Pancreas (tissue), 10 donors: ENCODE results near the gene CLTCL1. TPM values are rescaled to one million over a fixed set of nuclear protein-coding genes. Genes with fewer than 3 reads are reported as not detected.

Source experiments
- ATAC-seq, 4 donors: fragments of 200-7000 bp; cut with Tn5 transposase; one replicate each; pipeline versions ENCODE4 v1.8.0 to v1.9.1; 2020; ENCODE audit warnings: mild to moderate bottlenecking in 4 of 4, moderate library complexity in 4 of 4
- DNase-seq, 6 donors: peaks; one replicate each; pipeline ENCODE4 v3.0.0-alpha.2; 2020
- FAIRE-seq: peaks from 2 replicates; lab custom pipeline; 2012; peaks lifted over from hg19 to GRCh38; lab: Jason Lieb, UNC
- H3K27ac ChIP-seq, 4 donors: fragments of 200-600 bp; sonication (generic); 1 replicate in 3 of 4; 2 replicates in 1 of 4; pipeline versions ENCODE4 v1.5.0 to v1.8.0; 2020
- H3K27me3 ChIP-seq, 4 donors: fragments of 200-600 bp; one replicate each; pipeline ENCODE4 v1.8.0; 2021
- H3K36me3 ChIP-seq, 3 donors: fragments of 200-600 bp; sonication (generic) in 1 of 3; one replicate each; pipeline versions ENCODE4 v1.5.0 to v1.8.0; 2020 to 2021
- H3K4me1 ChIP-seq, 3 donors: fragments of 200-600 bp; one replicate each; pipeline ENCODE4 v1.8.0; 2021
- H3K4me3 ChIP-seq, 4 donors: fragments of 200-600 bp; sonication (generic) in 2 of 4; one replicate each; pipeline versions ENCODE4 v1.5.0 to v1.8.0; 2020 to 2021
- H3K9me3 ChIP-seq, 4 donors: fragments of 200-600 bp; one replicate each; pipeline ENCODE4 v1.8.0; 2021
- CTCF ChIP-seq, 4 donors: fragments of 200-600 bp; sonication (generic) in 3 of 4; IDR thresholded peaks; one replicate each; pipeline versions ENCODE4 v1.5.0 to v1.8.0; 2021; ENCODE audit warnings: antibody characterized with exemption in 4 of 4
- WGBS, 2 donors: extraction: QIAGEN DNeasy Blood & Tissue Kit; methylation state at CpG; one replicate each; pipeline ENCODE4 v1.1.7; 2013; 5-methylcytosine and 5-hydroxymethylcytosine counted together
- intact Hi-C, 3 donors: fragments of 100-400 bp; cut with DNase I; formaldehyde crosslinking; loops; one replicate each; pipeline versions ENCODE4 v1.11.1 to v1.14.2; 2022
- polyA plus RNA-seq, 2 donors: library from polyadenylated mRNA; stranded (reverse); fragments of 200-250 nt; gene quantifications; one replicate each; pipeline ENCODE4 v1.2.3, GENCODE V29; 2013
- total RNA-seq, 6 donors: library from RNA; stranded (reverse); fragmentation: NEBNext Ultra II Directional in 4 of 6; extraction: Animal tissue kit (Norgen Biotek cat#: 25700) in 4 of 6; gene quantifications; one replicate each; pipeline versions ENCODE4 v1.2.1 to v1.2.4, GENCODE V29; 2021 to 2023
- donor health status: healthy with polysubstance abuse.
- donor health status: DM: no; HTN: no; CAD: no; lungs with moderate emphysema.
- donor health status: DM: no; HTN: no; CAD: no.
- donor health status: control.
- donor health status: control.
- donor health status: Bipolar disorder and iron deficiency.
- donor health status: DM: yes; HTN: yes; CAD: no.
- donor health status: DM: no; HTN: no; CAD: no.
- donor health status: DM: no; HTN: no; CAD: no.
- donor health status: DM: yes; HTN: yes; CAD: no.

Gene CLTCL1
- total and polyA plus RNA-seq, 8 donors, result 1.7 to 6.4 (median 2.2) TPM

- no peak overlapping the region for H3K27ac ChIP-seq
- WGBS, 2 donors, result 74 to 90% methylated on average over 5 of the region's 5 CpGs
- intact Hi-C loops, result loop anchor here in 1 of 3 donors (10.0 kb wide), 1 partner anchor 492 kb away; no protein-coding TSS in a partner anchor
- no peaks in the 10 kb centered on the region for H3K9me3 ChIP-seq
- peaks cover 0 to 31% (median 18%) of the 10 kb centered on the region in 3 donors for H3K36me3 ChIP-seq
- ATAC-seq, result no peak
- peaks cover 0 to 6% (median 5%) of the 10 kb centered on the region in 3 donors for H3K4me1 ChIP-seq
- DNase-seq, result no peak
- H3K4me3 ChIP-seq, result peak overlapping the region in 1 of 4 donors; percentile 55
- no peak for FAIRE-seq
- TF ChIP-seq CTCF (IDR thresholded peaks at IDR 0.05), result no peak
- no peaks in the 10 kb centered on the region for H3K27me3 ChIP-seq
Observed at GRCh38 chr22:19143212-19143611, 148.3 kb downstream of the CLTCL1 start.

DNA sequence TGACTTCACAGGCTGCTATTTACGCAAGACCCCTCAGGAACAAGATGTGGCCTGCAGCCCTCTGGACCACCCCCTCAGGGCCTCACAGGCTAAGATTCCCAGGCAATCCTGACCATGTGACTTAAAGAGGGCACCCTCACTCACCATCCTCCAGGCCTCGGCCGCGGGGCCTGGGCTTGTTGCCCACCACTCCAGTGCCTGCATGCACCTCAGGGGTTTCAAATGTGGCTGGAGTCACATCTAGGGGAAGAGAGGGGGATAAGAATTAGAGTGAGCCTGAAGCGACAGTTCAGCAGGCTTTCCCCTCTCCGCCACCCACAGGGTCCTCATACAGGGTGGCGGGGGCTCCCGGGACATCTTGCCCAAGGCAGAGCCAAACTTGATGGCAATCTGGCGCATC, 149.1 kb downstream of the CLTCL1 start:
- Histone ChIP-seq H3K4me1 (peaks cover 0 to 6% (median 5%) of the 10 kb centered on the region in 3 donors), H3K9me3 (no peaks in the 10 kb centered on the region), H3K27ac (no peak overlapping the region), H3K36me3 (peaks cover 0 to 34% (median 26%) of the 10 kb centered on the region in 3 donors), H3K4me3 (no peak overlapping the region), H3K27me3 (no peaks in the 10 kb centered on the region)
- 96 to 99% methylated on average over 9 of the region's 9 CpGs for WGBS, 2 donors
- no peak for DNase-seq
- intact Hi-C loops, result loop anchor here in 1 of 3 donors (10.0 kb wide), 1 partner anchor 492 kb away; no protein-coding TSS in a partner anchor
- no peak for TF ChIP-seq CTCF (IDR thresholded peaks at IDR 0.05)
- ATAC-seq, result no peak
- no peak for FAIRE-seq

DNA sequence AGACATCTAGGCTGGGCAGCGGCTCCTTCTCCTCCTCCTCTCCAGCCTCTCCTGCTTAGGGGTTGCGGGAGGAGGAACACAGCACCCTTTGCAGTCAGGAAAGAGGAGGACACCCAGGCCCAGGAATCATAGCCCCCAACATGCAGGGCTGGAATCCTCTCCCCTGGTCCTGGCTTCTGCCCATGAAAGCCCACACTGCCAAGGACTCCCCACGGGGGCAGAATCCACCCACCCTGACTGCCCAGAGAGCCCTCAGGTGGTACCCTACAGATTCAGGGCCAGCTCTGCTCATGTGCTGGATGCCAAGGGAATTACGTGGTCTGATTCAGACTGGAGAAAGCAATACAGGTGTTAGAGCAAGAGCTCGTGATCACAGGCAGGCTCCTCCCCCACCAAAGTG, 151.5 kb downstream of the CLTCL1 start:
- no peak for ATAC-seq
- WGBS, 2 donors, result 89 to 95% methylated on average over 5 of the region's 5 CpGs
- Histone ChIP-seq H3K27me3 (no peaks in the 10 kb centered on the region), H3K4me1 (peaks cover 0 to 6% (median 5%) of the 10 kb centered on the region in 3 donors), H3K36me3 (peaks cover 0 to 42% (median 26%) of the 10 kb centered on the region in 3 donors), H3K27ac (no peak overlapping the region), H3K9me3 (no peaks in the 10 kb centered on the region), H3K4me3 (no peak overlapping the region)
- no peak for FAIRE-seq
- no peak for TF ChIP-seq CTCF (IDR thresholded peaks at IDR 0.05)
- DNase-seq, result peak in 1 of 6 donors; percentile 7
- intact Hi-C loops, result loop anchor here in 1 of 3 donors (10.0 kb wide), 3 partner anchors 85 to 495 kb away; no protein-coding TSS in a partner anchor

DNA sequence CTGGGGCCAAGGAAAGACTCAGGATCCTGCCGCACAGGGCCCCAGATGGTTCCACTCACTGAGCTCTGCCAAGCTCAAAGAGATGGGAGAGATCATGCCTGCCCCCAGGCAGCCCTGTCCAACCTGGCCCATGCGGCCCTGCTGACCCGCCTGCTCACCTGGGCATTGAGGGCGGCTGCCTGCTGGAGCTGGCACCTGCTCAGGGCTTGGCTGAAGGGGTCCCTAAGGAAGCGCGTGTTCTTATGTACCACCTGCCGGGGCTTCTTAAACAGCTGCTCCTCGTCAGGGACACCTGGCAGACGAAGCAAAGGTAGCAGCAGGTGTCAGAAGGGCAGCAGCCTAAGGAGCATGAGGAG, 152.5 kb downstream of the CLTCL1 start:
- ATAC-seq, result no peak
- peaks cover 0 to 52% (median 32%) of the 10 kb centered on the region in 3 donors for H3K36me3 ChIP-seq
- peak in 2 of 6 donors; percentile 8 to 52 for DNase-seq
- H3K4me3 ChIP-seq, result no peak overlapping the region
- H3K27ac ChIP-seq, result no peak overlapping the region
- H3K9me3 ChIP-seq, result no peaks in the 10 kb centered on the region
- 93 to 94% methylated on average over 9 of the region's 9 CpGs for WGBS, 2 donors
- FAIRE-seq, result no peak
- intact Hi-C loops, result loop anchor here in 1 of 3 donors (10.0 kb wide), 2 partner anchors 84 to 86 kb away; no protein-coding TSS in a partner anchor
- H3K27me3 ChIP-seq, result no peaks in the 10 kb centered on the region
- no peak for TF ChIP-seq CTCF (IDR thresholded peaks at IDR 0.05)
- H3K4me1 ChIP-seq, result peaks cover 0 to 6% (median 5%) of the 10 kb centered on the region in 3 donors
